GM12878 (cell line): ENCODE measurements around the gene ST3GAL5.

Experiments used
- ESRRA ChIP-seq: IDR thresholded peaks from 2 replicates; pipeline ENCODE4 v1.6.1; 2012; ENCODE audit warnings: mild to moderate bottlenecking, low read length, improper control_type of control experiment
- POLR2AphosphoS5 ChIP-seq: IDR thresholded peaks from 2 replicates; pipeline ENCODE4 v1.6.1; 2011; ENCODE audit warnings: mild to moderate bottlenecking, low read length, inconsistent platforms
- SP1 ChIP-seq: IDR thresholded peaks from one replicate; pipeline ENCODE4 v1.6.1; 2011; ENCODE audit warnings: low read depth, low read length
- TF ChIP-seq, protein P1 (sequence below), 3 experiments: IDR thresholded peaks in 2 of 3; conservative IDR thresholded peaks in 1 of 3; 2 replicates each; pipeline ENCODE4 v1.5.1; 2011; ENCODE audit warnings: low read depth in 3 of 3, low read length in 3 of 3, mild to moderate bottlenecking in 3 of 3, control low read depth in 2 of 3, moderate library complexity in 2 of 3, inconsistent platforms in 1 of 3, mixed read lengths in 1 of 3; ENCODE audit not compliant: control insufficient read depth in 2 of 3, insufficient read depth in 1 of 3; ENCODE audit errors: extremely low read depth in 1 of 3
- TF ChIP-seq, protein P2 (sequence below): fragments of 450-650 bp; IDR thresholded peaks from 2 replicates; pipeline ENCODE4 v1.6.1; 2017; ENCODE audit warnings: mild to moderate bottlenecking

DNA sequence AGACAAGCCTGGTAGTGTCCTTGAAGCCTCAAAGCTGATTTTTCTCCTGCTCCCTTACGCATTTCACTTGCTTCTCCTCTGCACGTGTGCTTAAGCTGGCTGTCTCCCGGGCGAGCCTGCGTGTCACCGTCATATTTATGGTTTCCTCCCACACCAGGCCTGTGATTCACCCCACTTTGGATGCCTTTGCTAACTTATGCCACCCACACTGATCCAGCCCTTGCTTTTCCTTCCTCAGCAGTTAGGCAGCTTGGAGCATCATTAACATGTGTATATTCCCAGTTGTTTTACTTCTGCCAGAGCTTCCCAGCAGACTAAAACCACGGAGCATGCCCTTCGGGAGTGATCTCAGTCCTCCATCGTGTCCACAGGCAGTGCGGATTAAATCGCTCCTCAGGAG lies 2.2 kb downstream of the ST3GAL5 start:
- TF ChIP-seq, protein P1, sequence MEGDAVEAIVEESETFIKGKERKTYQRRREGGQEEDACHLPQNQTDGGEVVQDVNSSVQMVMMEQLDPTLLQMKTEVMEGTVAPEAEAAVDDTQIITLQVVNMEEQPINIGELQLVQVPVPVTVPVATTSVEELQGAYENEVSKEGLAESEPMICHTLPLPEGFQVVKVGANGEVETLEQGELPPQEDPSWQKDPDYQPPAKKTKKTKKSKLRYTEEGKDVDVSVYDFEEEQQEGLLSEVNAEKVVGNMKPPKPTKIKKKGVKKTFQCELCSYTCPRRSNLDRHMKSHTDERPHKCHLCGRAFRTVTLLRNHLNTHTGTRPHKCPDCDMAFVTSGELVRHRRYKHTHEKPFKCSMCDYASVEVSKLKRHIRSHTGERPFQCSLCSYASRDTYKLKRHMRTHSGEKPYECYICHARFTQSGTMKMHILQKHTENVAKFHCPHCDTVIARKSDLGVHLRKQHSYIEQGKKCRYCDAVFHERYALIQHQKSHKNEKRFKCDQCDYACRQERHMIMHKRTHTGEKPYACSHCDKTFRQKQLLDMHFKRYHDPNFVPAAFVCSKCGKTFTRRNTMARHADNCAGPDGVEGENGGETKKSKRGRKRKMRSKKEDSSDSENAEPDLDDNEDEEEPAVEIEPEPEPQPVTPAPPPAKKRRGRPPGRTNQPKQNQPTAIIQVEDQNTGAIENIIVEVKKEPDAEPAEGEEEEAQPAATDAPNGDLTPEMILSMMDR (IDR thresholded peaks at IDR 0.05 in 2 of 3, conservative IDR thresholded peaks at IDR 0.05 in 1 of 3; ENCODE audit: control insufficient read depth in 2 of 3, extremely low read depth in 1 of 3, insufficient read depth in 1 of 3, low read depth in 3 of 3, low read length in 3 of 3): no peak
- TF ChIP-seq SP1 (no peak), ESRRA (no peak), POLR2AphosphoS5 (no peak)
- TF ChIP-seq, protein P2, sequence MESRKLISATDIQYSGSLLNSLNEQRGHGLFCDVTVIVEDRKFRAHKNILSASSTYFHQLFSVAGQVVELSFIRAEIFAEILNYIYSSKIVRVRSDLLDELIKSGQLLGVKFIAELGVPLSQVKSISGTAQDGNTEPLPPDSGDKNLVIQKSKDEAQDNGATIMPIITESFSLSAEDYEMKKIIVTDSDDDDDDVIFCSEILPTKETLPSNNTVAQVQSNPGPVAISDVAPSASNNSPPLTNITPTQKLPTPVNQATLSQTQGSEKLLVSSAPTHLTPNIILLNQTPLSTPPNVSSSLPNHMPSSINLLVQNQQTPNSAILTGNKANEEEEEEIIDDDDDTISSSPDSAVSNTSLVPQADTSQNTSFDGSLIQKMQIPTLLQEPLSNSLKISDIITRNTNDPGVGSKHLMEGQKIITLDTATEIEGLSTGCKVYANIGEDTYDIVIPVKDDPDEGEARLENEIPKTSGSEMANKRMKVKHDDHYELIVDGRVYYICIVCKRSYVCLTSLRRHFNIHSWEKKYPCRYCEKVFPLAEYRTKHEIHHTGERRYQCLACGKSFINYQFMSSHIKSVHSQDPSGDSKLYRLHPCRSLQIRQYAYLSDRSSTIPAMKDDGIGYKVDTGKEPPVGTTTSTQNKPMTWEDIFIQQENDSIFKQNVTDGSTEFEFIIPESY: no peak
